Central memory CD8-positive, alpha-beta T cell (primary cell): ENCODE measurements around the gene SPRED3.
A peak's percentile ranks its signal among the peaks of the same experiment; 100 is the strongest.
"Not testable (repeated sequence)": the region's sequence is repeated elsewhere in the genome, so short reads cannot be mapped to it uniquely, and the experiment has no call there.

Source experiments
- ATAC-seq: fragments of 150-1000 bp; cut with Tn5 transposase; replicated peaks from 2 replicates; pipeline ENCODE4 v1.10.0; 2022; ENCODE audit warnings: mild to moderate bottlenecking, moderate FRiP score, moderate number of reproducible peaks; ENCODE audit not compliant: poor library complexity, severe bottlenecking; ENCODE audit errors: extremely low read depth
- DNase-seq, 2 donors: peaks; one replicate each; pipeline ENCODE4 v3.0.0; 2021; ENCODE audit warnings: low spot score in 2 of 2
- H3K27ac Mint-ChIP-seq: one replicate; pipeline ENCODE4 v1.8.0; 2022; ENCODE audit warnings: low read depth, mild to moderate bottlenecking, moderate library complexity, mixed read lengths
- H3K27me3 Mint-ChIP-seq: one replicate; pipeline ENCODE4 v1.8.0; 2022; ENCODE audit warnings: mixed read lengths
- H3K36me3 Mint-ChIP-seq: one replicate; pipeline ENCODE4 v1.8.0; 2022; ENCODE audit warnings: mild to moderate bottlenecking, moderate library complexity, mixed read lengths; ENCODE audit not compliant: insufficient read depth
- H3K4me1 Mint-ChIP-seq: one replicate; pipeline ENCODE4 v1.8.0; 2022; ENCODE audit warnings: mixed read lengths
- H3K4me3 Mint-ChIP-seq: one replicate; pipeline ENCODE4 v1.8.0; 2022; ENCODE audit warnings: mild to moderate bottlenecking, moderate library complexity, mixed read lengths
- H3K9me3 Mint-ChIP-seq: one replicate; pipeline ENCODE4 v1.8.0; 2022; ENCODE audit warnings: mixed read lengths

The SPRED3 gene

GRCh38 chr19:38388349-38389100 lies at the start of gene SPRED3:
TSS of gene SPRED3 (plus strand) at chr19:38388697. CDS start at chr19:38390303, 1,606 bp downstream.
- Mint-ChIP-seq H3K27me3 (no peaks in the 10 kb centered on the region), H3K9me3 (no peaks in the 10 kb centered on the region), H3K27ac (peak within 1 kb of the TSS; percentile 77), H3K4me1 (peaks cover 19% of the 10 kb centered on the region), H3K36me3 (peaks cover 11% of the 10 kb centered on the region), H3K4me3 (peak within 1 kb of the TSS; percentile 79)
- DNase-seq, result no peak
- ATAC-seq, result peak; percentile 8

GRCh38 chr19:38339011-38339410 lies 49.5 kb upstream of the SPRED3 start:
- not testable (repeated sequence) for DNase-seq, H3K27ac Mint-ChIP-seq, H3K4me3 Mint-ChIP-seq, H3K9me3 Mint-ChIP-seq, H3K27me3 Mint-ChIP-seq, ATAC-seq
- H3K4me1 Mint-ChIP-seq, result peaks cover 21% of the 10 kb centered on the region
- H3K36me3 Mint-ChIP-seq, result peaks cover 14% of the 10 kb centered on the region

- Mint-ChIP-seq H3K9me3 (no peaks in the 10 kb centered on the region), H3K36me3 (peaks cover 13% of the 10 kb centered on the region), H3K4me3 (no peak overlapping the region), H3K27me3 (no peaks in the 10 kb centered on the region), H3K4me1 (peaks cover 18% of the 10 kb centered on the region), H3K27ac (peak overlapping the region; percentile 54)
- DNase-seq (no peak), ATAC-seq (no peak)
These were observed 47.6 kb upstream of the SPRED3 start for GRCh38 chr19:38340927-38341326.

- H3K4me1 Mint-ChIP-seq, result no peaks in the 10 kb centered on the region
- no peaks in the 10 kb centered on the region for H3K27me3 Mint-ChIP-seq
- no peak for ATAC-seq
- H3K9me3 Mint-ChIP-seq, result no peaks in the 10 kb centered on the region
- no peaks in the 10 kb centered on the region for H3K36me3 Mint-ChIP-seq
- DNase-seq, result no peak
- no peak overlapping the region for H3K27ac Mint-ChIP-seq
- H3K4me3 Mint-ChIP-seq, result no peak overlapping the region
These were observed 41.7 kb upstream of the SPRED3 start for GRCh38 chr19:38346837-38347236.

GRCh38 chr19:38350883-38351282 lies 37.6 kb upstream of the SPRED3 start:
- DNase-seq (no peak), ATAC-seq (no peak)
- no peaks in the 10 kb centered on the region for H3K36me3 Mint-ChIP-seq
- no peak overlapping the region for H3K27ac Mint-ChIP-seq
- no peaks in the 10 kb centered on the region for H3K9me3 Mint-ChIP-seq
- no peaks in the 10 kb centered on the region for H3K4me1 Mint-ChIP-seq
- no peak overlapping the region for H3K4me3 Mint-ChIP-seq
- H3K27me3 Mint-ChIP-seq, result peaks cover 2% of the 10 kb centered on the region

- peaks cover 12% of the 10 kb centered on the region for H3K27me3 Mint-ChIP-seq
- no peak overlapping the region for H3K27ac Mint-ChIP-seq
These were observed 36.6 kb upstream of the SPRED3 start for GRCh38 chr19:38351865-38352395.

GRCh38 chr19:38352611-38353010 lies 35.9 kb upstream of the SPRED3 start:
- Mint-ChIP-seq H3K4me1 (no peaks in the 10 kb centered on the region), H3K27me3 (peaks cover 13% of the 10 kb centered on the region), H3K36me3 (no peaks in the 10 kb centered on the region), H3K9me3 (no peaks in the 10 kb centered on the region), H3K27ac (no peak overlapping the region), H3K4me3 (no peak overlapping the region)
- DNase-seq (no peak), ATAC-seq (no peak)

More at GRCh38 chr19:38351865-38352395, 36.6 kb upstream of the SPRED3 start:
- no peaks in the 10 kb centered on the region for H3K9me3 Mint-ChIP-seq
- DNase-seq, result no peak
- no peak overlapping the region for H3K4me3 Mint-ChIP-seq
- no peak for ATAC-seq
- H3K4me1 Mint-ChIP-seq, result no peaks in the 10 kb centered on the region
- H3K36me3 Mint-ChIP-seq, result no peaks in the 10 kb centered on the region

GRCh38 chr19:38355728-38356725 lies 32.5 kb upstream of the SPRED3 start:
- no peaks in the 10 kb centered on the region for H3K36me3 Mint-ChIP-seq
- no peak for DNase-seq
- ATAC-seq, result no peak
- H3K27me3 Mint-ChIP-seq, result peaks cover 30% of the 10 kb centered on the region
- no peak overlapping the region for H3K4me3 Mint-ChIP-seq
- H3K4me1 Mint-ChIP-seq, result peaks cover 5% of the 10 kb centered on the region
- H3K9me3 Mint-ChIP-seq, result no peaks in the 10 kb centered on the region
- H3K27ac Mint-ChIP-seq, result no peak overlapping the region

GRCh38 chr19:38358071-38358470 lies 30.4 kb upstream of the SPRED3 start:
- no peak for ATAC-seq
- Mint-ChIP-seq H3K4me3 (no peak overlapping the region), H3K27me3 (peaks cover 36% of the 10 kb centered on the region), H3K27ac (no peak overlapping the region), H3K36me3 (no peaks in the 10 kb centered on the region), H3K4me1 (peaks cover 11% of the 10 kb centered on the region), H3K9me3 (no peaks in the 10 kb centered on the region)
- no peak for DNase-seq

- ATAC-seq, result no peak
- Mint-ChIP-seq H3K4me1 (peaks cover 11% of the 10 kb centered on the region), H3K27me3 (peaks cover 36% of the 10 kb centered on the region)
These were observed 29.1 kb upstream of the SPRED3 start for GRCh38 chr19:38359242-38360021.

GRCh38 chr19:38360351-38360750 lies 28.1 kb upstream of the SPRED3 start:
- H3K27ac Mint-ChIP-seq, result no peak overlapping the region
- DNase-seq, result no peak
- no peaks in the 10 kb centered on the region for H3K9me3 Mint-ChIP-seq
- peaks cover 36% of the 10 kb centered on the region for H3K27me3 Mint-ChIP-seq
- ATAC-seq, result no peak
- H3K4me1 Mint-ChIP-seq, result peaks cover 11% of the 10 kb centered on the region
- H3K4me3 Mint-ChIP-seq, result peak overlapping the region; percentile 72
- no peaks in the 10 kb centered on the region for H3K36me3 Mint-ChIP-seq

More at GRCh38 chr19:38359242-38360021, 29.1 kb upstream of the SPRED3 start:
- no peaks in the 10 kb centered on the region for H3K9me3 Mint-ChIP-seq
- DNase-seq, result no peak
- no peaks in the 10 kb centered on the region for H3K36me3 Mint-ChIP-seq
- no peak overlapping the region for H3K27ac Mint-ChIP-seq
- H3K4me3 Mint-ChIP-seq, result peak overlapping the region; percentile 35
